ENCODE data around the gene MCF2L.

Gene MCF2L

GRCh38 chr13:112968910-112969691 lies at the start of gene MCF2L:
TSS of gene MCF2L (plus strand) at chr13:112969214. CDS start at chr13:112969380, 166 bp downstream.
- Histone ChIP-seq H3K4me3 (ENCODE audit: low read length) (peak within 1 kb of the TSS; percentile 65), H3K36me3 (ENCODE audit: control insufficient read depth, insufficient read depth, low read length) (no peaks in the 10 kb centered on the region), H3K27me3 (ENCODE audit: control insufficient read depth, insufficient read depth, low read length) (peaks cover 8% of the 10 kb centered on the region), H3K9ac (ENCODE audit: low read length) (no peak within 1 kb of the TSS), H3K4me1 (ENCODE audit: control insufficient read depth, insufficient read depth, low read length) (no peaks in the 10 kb centered on the region), H3K27ac (ENCODE audit: low read depth, low read length) (no peak within 1 kb of the TSS)

GRCh38 chr13:112923962-112924361 lies 45.1 kb upstream of the MCF2L start:
- H3K4me1 ChIP-seq (ENCODE audit: control insufficient read depth, insufficient read depth, low read length) = no peaks in the 10 kb centered on the region
- no peak overlapping the region for H3K4me3 ChIP-seq (ENCODE audit: low read length)
- H3K27me3 ChIP-seq (ENCODE audit: control insufficient read depth, insufficient read depth, low read length) = no peaks in the 10 kb centered on the region
- H3K36me3 ChIP-seq (ENCODE audit: control insufficient read depth, insufficient read depth, low read length) = no peaks in the 10 kb centered on the region
- H3K9ac ChIP-seq (ENCODE audit: low read length) = no peak overlapping the region
- no peak overlapping the region for H3K27ac ChIP-seq (ENCODE audit: low read depth, low read length)

- no peaks in the 10 kb centered on the region for H3K27me3 ChIP-seq (ENCODE audit: control insufficient read depth, insufficient read depth, low read length)
- H3K4me1 ChIP-seq (ENCODE audit: control insufficient read depth, insufficient read depth, low read length) = no peaks in the 10 kb centered on the region
- no peaks in the 10 kb centered on the region for H3K36me3 ChIP-seq (ENCODE audit: control insufficient read depth, insufficient read depth, low read length)
- no peak overlapping the region for H3K4me3 ChIP-seq (ENCODE audit: low read length)
- no peak overlapping the region for H3K27ac ChIP-seq (ENCODE audit: low read depth, low read length)
- no peak overlapping the region for H3K9ac ChIP-seq (ENCODE audit: low read length)
These were observed 44.6 kb upstream of the MCF2L start for GRCh38 chr13:112924365-112924764.

GRCh38 chr13:112926003-112926402 lies 43.0 kb upstream of the MCF2L start:
- H3K4me1 ChIP-seq (ENCODE audit: control insufficient read depth, insufficient read depth, low read length) = no peaks in the 10 kb centered on the region
- H3K27me3 ChIP-seq (ENCODE audit: control insufficient read depth, insufficient read depth, low read length) = peaks cover 3% of the 10 kb centered on the region
- no peak overlapping the region for H3K4me3 ChIP-seq (ENCODE audit: low read length)
- H3K9ac ChIP-seq (ENCODE audit: low read length) = no peak overlapping the region
- no peak overlapping the region for H3K27ac ChIP-seq (ENCODE audit: low read depth, low read length)
- H3K36me3 ChIP-seq (ENCODE audit: control insufficient read depth, insufficient read depth, low read length) = no peaks in the 10 kb centered on the region

- no peaks in the 10 kb centered on the region for H3K4me1 ChIP-seq (ENCODE audit: control insufficient read depth, insufficient read depth, low read length)
- peaks cover 3% of the 10 kb centered on the region for H3K27me3 ChIP-seq (ENCODE audit: control insufficient read depth, insufficient read depth, low read length)
- no peak overlapping the region for H3K4me3 ChIP-seq (ENCODE audit: low read length)
- H3K36me3 ChIP-seq (ENCODE audit: control insufficient read depth, insufficient read depth, low read length) = no peaks in the 10 kb centered on the region
- no peak overlapping the region for H3K27ac ChIP-seq (ENCODE audit: low read depth, low read length)
- no peak overlapping the region for H3K9ac ChIP-seq (ENCODE audit: low read length)
These were observed 42.0 kb upstream of the MCF2L start for GRCh38 chr13:112926993-112927392.

- no peaks in the 10 kb centered on the region for H3K4me1 ChIP-seq (ENCODE audit: control insufficient read depth, insufficient read depth, low read length)
- H3K36me3 ChIP-seq (ENCODE audit: control insufficient read depth, insufficient read depth, low read length) = no peaks in the 10 kb centered on the region
- no peak overlapping the region for H3K27ac ChIP-seq (ENCODE audit: low read depth, low read length)
- no peak overlapping the region for H3K9ac ChIP-seq (ENCODE audit: low read length)
- H3K27me3 ChIP-seq (ENCODE audit: control insufficient read depth, insufficient read depth, low read length) = peaks cover 3% of the 10 kb centered on the region
- no peak overlapping the region for H3K4me3 ChIP-seq (ENCODE audit: low read length)
These were observed 40.7 kb upstream of the MCF2L start for GRCh38 chr13:112928020-112928971.

- Histone ChIP-seq H3K4me3 (ENCODE audit: low read length) (no peak overlapping the region), H3K4me1 (ENCODE audit: control insufficient read depth, insufficient read depth, low read length) (no peaks in the 10 kb centered on the region), H3K36me3 (ENCODE audit: control insufficient read depth, insufficient read depth, low read length) (no peaks in the 10 kb centered on the region), H3K27ac (ENCODE audit: low read depth, low read length) (no peak overlapping the region), H3K27me3 (ENCODE audit: control insufficient read depth, insufficient read depth, low read length) (peaks cover 3% of the 10 kb centered on the region), H3K9ac (ENCODE audit: low read length) (no peak overlapping the region)
These were observed 39.8 kb upstream of the MCF2L start for GRCh38 chr13:112928972-112929782.

GRCh38 chr13:112929783-112930055 lies 39.3 kb upstream of the MCF2L start:
- no peak overlapping the region for H3K4me3 ChIP-seq (ENCODE audit: low read length)

GRCh38 chr13:112930192-112930591 lies 38.8 kb upstream of the MCF2L start:
- Histone ChIP-seq H3K9ac (ENCODE audit: low read length) (no peak overlapping the region), H3K36me3 (ENCODE audit: control insufficient read depth, insufficient read depth, low read length) (no peaks in the 10 kb centered on the region), H3K4me1 (ENCODE audit: control insufficient read depth, insufficient read depth, low read length) (no peaks in the 10 kb centered on the region), H3K27me3 (ENCODE audit: control insufficient read depth, insufficient read depth, low read length) (peaks cover 3% of the 10 kb centered on the region), H3K27ac (ENCODE audit: low read depth, low read length) (no peak overlapping the region), H3K4me3 (ENCODE audit: low read length) (no peak overlapping the region)

More at GRCh38 chr13:112929783-112930055, 39.3 kb upstream of the MCF2L start:
- no peak overlapping the region for H3K9ac ChIP-seq (ENCODE audit: low read length)
- no peak overlapping the region for H3K27ac ChIP-seq (ENCODE audit: low read depth, low read length)
- H3K4me1 ChIP-seq (ENCODE audit: control insufficient read depth, insufficient read depth, low read length) = no peaks in the 10 kb centered on the region
- peaks cover 3% of the 10 kb centered on the region for H3K27me3 ChIP-seq (ENCODE audit: control insufficient read depth, insufficient read depth, low read length)
- H3K36me3 ChIP-seq (ENCODE audit: control insufficient read depth, insufficient read depth, low read length) = no peaks in the 10 kb centered on the region

- Histone ChIP-seq H3K27ac (ENCODE audit: low read depth, low read length) (no peak overlapping the region), H3K4me1 (ENCODE audit: control insufficient read depth, insufficient read depth, low read length) (no peaks in the 10 kb centered on the region), H3K27me3 (ENCODE audit: control insufficient read depth, insufficient read depth, low read length) (peaks cover 3% of the 10 kb centered on the region), H3K9ac (ENCODE audit: low read length) (no peak overlapping the region), H3K4me3 (ENCODE audit: low read length) (no peak overlapping the region), H3K36me3 (ENCODE audit: control insufficient read depth, insufficient read depth, low read length) (no peaks in the 10 kb centered on the region)
These were observed 37.7 kb upstream of the MCF2L start for GRCh38 chr13:112931028-112931934.

- Histone ChIP-seq H3K36me3 (ENCODE audit: control insufficient read depth, insufficient read depth, low read length) (no peaks in the 10 kb centered on the region), H3K27ac (ENCODE audit: low read depth, low read length) (no peak overlapping the region), H3K9ac (ENCODE audit: low read length) (no peak overlapping the region), H3K4me3 (ENCODE audit: low read length) (no peak overlapping the region), H3K4me1 (ENCODE audit: control insufficient read depth, insufficient read depth, low read length) (no peaks in the 10 kb centered on the region), H3K27me3 (ENCODE audit: control insufficient read depth, insufficient read depth, low read length) (peaks cover 3% of the 10 kb centered on the region)
These were observed 36.0 kb upstream of the MCF2L start for GRCh38 chr13:112932971-112933370.
